Measurements from ENCODE around the gene ADSS1.

ADSS1 gene

DNA sequence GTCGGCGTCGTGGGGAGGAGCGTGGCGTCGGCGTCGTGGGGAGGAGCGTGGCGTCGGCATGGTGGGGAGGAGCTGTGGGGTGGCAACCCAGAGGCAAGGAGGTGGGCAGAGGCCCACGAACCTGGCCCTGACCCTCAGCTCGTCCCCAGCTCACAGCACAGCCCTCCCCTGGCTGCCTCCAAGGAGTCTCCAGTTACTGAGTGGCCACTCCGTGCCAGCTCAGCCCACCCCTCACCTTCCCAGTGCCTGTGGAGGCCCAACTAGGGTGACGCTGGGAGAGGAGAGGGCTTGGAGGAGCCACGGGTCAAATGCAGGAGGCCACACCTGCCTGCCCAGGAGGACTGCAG is 5.8 kb downstream of the ADSS1 start:
- FAIRE-seq (no peak), DNase-seq (ENCODE audit: insufficient read length, low spot score) (no peak)

DNA sequence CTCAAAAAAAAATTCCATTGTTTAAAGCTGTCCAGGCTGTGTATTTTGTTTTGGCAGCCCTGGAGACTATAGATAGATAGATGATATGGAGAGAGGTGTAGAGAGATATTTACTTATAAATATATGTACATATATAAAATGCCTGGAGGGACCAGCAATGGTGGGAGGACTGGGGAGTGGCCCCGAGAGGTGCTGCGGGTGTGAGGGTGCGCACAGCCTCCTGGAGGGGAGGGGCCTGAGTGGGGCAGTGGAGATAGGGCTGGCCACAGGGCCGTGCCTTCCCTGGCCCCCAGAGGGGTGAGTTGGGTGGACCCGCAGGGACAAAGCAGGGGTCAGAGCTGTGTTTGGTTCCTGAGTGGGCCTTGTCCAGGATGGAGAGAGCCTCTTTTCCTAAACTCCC is 6.5 kb downstream of the ADSS1 start:
- FAIRE-seq (no peak), DNase-seq (ENCODE audit: insufficient read length, low spot score) (no peak)

- DNase-seq (ENCODE audit: insufficient read length, low spot score) (no peak), FAIRE-seq (no peak)
These were observed 7.6 kb downstream of the ADSS1 start for GRCh38 chr14:104731320-104732294.

DNA sequence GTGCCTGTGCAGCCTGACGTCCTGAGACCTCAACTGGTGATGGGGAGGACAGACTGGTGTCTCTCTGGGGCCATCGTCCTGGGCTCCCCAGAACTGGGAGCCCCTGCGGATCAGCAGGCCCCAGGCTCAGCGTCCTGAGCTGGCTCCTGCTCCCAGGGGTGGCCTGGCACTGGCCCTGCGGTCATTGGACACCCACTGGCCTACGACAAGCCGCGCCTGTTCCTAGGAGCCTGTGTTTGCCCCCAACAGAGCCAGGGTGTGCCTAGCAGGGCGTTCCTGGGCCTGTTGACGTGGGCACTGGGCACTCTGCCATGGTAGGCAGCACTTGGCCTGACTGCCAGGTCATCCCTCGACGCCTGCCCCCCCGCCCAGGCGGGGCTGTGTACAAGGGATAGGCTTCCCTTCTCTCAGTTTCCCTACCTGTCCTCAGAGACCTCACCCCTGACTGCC is 8.4 kb downstream of the ADSS1 start:
- DNase-seq (ENCODE audit: insufficient read length, low spot score) (no peak), FAIRE-seq (no peak)

DNA sequence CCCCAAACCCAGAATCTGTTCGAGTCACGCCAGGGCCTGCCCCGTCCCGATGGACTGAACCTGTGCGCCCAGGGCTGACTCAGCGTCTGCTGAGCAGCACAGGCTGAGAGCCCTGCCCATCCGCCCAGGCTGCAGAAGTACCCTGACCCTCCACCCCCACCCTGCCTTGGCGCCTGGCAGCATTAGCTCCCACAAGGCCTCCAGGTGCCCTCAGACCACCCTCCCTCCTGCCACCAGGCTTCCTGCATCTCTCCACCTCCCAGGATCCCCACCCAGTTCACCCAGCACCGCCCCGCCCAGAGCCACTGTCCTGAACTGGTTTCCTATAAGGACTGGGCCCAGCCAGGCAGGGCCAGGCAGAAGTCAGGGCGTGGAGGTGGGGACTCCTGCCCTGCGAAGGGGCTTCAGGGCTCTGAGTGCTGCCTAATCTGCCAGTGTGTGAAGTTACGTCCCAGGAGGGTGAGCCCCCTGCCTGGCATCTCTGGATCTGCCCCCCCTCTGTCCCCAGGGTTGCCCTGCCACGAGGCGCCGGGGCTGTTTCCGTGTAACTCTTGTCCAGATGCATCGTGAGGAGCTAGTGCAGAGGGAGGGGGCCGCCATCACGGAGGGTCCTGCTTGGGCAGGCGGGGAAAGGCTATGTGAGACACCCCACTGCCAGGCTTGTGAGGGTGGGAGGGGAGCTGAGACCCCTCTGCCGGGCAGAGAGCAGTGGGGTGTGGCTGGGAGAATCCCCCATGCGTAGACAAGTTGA is 9.1 kb downstream of the ADSS1 start:
- FAIRE-seq = no peak

GRCh38 chr14:104734051-104734587 is 10.1 kb downstream of the ADSS1 start:
- DNase-seq (ENCODE audit: insufficient read length, low spot score) (no peak), FAIRE-seq (no peak)

More for the DNA sequence above, 9.1 kb downstream of the ADSS1 start:
- DNase-seq (ENCODE audit: insufficient read length, low spot score) = no peak

GRCh38 chr14:104734601-104734990 is 10.6 kb downstream of the ADSS1 start:
- FAIRE-seq = no peak
- DNase-seq (ENCODE audit: insufficient read length, low spot score) = no peak

- DNase-seq (ENCODE audit: insufficient read length, low spot score) (no peak), FAIRE-seq (no peak)
These were observed 11.2 kb downstream of the ADSS1 start for GRCh38 chr14:104734991-104735779.

GRCh38 chr14:104735830-104736642 is 12.0 kb downstream of the ADSS1 start:
- DNase-seq (ENCODE audit: insufficient read length, low spot score) (no peak), FAIRE-seq (no peak)

DNA sequence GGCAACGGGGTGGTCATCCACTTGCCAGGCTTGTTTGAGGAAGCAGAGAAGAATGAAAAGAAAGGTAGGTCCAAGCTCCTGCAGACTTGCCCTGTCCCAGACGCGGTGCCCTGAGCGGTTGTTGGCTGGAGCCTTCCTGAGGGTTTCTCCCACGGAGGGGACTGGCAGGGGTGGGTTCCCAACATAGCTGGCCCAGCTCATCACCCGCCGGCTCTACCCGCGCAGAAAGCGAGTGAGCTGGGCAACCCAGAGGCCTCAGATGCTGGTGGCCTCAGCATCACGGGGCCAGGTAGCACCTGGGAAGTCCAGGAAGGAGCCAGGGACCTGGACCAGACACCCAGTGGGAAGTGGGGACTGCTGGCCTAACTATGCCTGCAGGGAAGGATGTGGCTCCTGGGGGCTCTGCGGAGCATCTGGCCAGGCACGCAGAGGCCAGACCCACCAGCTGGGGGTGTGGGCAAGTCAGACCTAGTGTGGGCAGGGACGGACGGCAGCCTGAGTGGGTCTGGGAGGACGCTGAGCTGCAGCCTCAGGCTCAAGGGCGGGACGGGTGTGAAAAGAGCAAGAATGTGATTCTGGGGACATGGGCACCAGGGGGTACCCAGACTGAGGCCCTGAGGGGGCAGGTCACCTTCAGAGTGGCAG is 14.5 kb downstream of the ADSS1 start:
- FAIRE-seq (no peak), DNase-seq (ENCODE audit: insufficient read length, low spot score) (no peak)

DNA sequence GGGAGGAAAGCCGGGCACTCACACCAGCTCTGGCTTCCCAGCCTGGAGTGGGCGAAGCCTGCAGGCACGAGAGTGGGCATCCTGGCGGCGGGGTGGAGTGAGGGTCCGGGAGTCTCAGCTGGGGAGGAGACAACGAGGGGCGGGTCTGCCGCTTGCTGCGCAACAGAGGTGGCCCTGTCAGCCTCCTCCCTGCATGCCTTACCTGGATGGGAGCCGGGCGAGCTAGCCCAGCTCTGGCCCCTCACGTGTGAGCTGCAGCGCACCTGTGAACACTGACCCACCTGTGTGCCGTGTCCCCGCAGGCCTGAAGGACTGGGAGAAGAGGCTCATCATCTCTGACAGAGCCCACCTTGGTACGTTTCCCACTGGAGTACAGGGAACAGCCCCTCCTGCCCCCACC is 15.0 kb downstream of the ADSS1 start:
- FAIRE-seq (no peak), DNase-seq (ENCODE audit: insufficient read length, low spot score) (no peak)

DNA sequence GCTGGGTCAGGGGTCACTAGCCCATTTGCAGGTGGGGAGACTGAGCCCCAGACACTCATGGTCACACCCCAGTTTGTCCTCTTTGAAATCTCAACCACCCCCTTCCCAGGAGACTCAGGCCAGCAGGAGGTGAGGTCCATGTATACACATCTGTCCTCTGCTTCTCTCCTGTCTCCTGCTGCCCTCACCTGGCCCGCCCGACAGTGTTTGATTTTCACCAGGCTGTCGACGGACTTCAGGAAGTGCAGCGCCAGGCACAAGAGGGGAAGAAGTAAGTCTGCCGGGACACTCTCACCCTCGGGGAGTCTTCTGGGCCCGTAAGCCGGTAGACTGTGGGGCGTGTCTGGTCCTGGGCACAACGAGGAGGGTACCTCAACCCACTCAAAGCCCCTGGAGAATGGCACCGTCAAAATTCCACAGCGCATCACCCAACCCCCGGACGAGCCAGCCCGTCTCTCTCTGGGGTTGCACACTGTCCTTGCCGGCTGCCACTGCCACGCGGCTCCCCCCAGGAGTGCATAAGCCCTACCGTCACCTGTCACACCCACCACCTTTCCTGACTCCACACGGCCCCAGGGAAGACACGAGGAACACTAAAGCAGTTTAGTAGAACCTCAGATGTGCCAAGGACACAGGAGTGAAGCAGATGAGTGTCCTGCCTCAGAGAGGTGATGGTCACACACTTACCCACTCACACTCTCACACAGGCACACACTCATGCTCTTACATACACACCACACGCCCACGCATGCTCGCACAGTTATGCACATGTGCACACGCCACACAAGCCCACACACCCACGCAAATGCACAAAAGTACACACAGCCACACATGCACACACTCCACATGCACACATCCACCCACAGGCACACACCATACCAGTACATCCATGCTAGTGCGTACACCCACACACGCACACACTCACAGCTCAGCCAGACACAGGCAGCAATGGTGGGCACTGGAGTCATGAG is 15.8 kb downstream of the ADSS1 start:
- no peak for DNase-seq (ENCODE audit: insufficient read length, low spot score)
- peak; percentile 63 for FAIRE-seq

- DNase-seq (ENCODE audit: insufficient read length, low spot score) (no peak), FAIRE-seq (no peak)
These were observed 17.2 kb downstream of the ADSS1 start for GRCh38 chr14:104741108-104741802.

DNA sequence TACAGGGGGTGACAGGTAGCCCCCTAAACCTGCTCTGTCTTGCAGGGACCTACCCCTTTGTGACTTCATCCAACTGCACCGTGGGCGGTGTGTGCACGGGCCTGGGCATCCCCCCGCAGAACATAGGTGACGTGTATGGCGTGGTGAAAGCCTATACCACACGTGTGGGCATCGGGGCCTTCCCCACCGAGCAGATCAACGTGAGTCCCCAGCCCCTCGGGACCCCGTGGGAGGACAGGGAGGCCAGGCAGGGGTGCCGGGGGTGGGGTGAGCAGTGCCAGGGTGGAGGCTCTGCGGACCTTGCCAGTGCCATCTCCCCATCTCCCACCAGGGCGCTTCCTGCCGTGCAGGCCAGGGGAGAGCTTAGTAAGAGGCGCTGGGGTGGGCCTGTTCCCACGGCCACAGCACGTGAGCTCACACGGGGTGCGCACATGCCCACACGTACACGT is 17.8 kb downstream of the ADSS1 start:
- FAIRE-seq (no peak), DNase-seq (ENCODE audit: insufficient read length, low spot score) (no peak)

DNA sequence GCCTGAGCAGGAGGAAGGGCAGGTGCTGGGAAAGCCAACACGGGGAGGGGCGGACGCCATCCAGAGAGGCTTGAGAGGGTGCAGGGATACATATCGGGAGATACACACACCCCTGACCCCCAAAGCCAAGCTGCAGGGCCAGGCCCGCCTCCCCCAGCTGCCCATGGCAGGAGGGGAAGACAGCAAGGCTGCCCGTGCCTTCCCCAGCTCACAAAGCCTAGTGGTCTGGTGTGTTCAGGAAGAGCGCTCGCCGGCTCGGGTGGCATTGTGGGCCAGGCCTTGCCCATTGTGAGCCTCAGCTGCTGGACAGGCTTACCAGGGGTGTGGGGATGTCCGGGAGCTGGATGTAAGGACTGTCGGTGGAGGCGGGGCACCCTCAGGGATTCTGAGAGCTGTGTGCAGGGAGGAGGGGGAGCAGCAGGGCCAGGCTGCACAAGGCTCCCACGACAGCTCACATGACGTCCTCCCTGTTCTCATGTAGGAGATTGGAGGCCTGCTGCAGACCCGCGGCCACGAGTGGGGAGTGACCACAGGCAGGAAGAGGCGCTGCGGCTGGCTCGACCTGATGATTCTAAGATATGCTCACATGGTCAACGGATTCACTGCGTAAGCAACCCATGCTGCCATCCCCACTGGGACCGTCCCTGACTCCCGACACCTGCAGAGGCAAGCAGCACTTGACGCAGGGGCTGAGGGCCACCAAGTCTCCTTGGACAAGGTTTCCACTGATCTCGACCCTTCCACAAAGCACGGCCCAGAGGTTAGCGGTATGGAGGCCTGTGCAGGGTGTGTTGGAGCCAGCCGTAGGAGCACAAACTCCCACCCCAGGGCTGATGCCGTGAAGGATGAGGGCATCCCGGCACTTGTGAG is 18.8 kb downstream of the ADSS1 start:
- FAIRE-seq (no peak), DNase-seq (ENCODE audit: insufficient read length, low spot score) (no peak)

- FAIRE-seq = no peak
These were observed 19.7 kb downstream of the ADSS1 start for GRCh38 chr14:104743461-104744380.

More at GRCh38 chr14:104743461-104744380, 19.7 kb downstream of the ADSS1 start:
- DNase-seq (ENCODE audit: insufficient read length, low spot score) = no peak

All from HTR-8/SVneo (cell line).